Esophagus squamous epithelium (tissue), 4 donors: ENCODE data around the gene IER5L.

Source experiments
- POLR2A ChIP-seq, 4 donors: fragments of 450-650 bp; IDR thresholded peaks; one replicate each; pipeline ENCODE4 v1.6.1; 2017; ENCODE audit warnings: antibody characterized with exemption in 4 of 4, mild to moderate bottlenecking in 4 of 4, moderate library complexity in 3 of 4
- TF ChIP-seq, protein P1 (sequence below), 6 experiments: fragments of 450-650 bp in 4 of 6; fragments of 200-600 bp in 2 of 6; sonication (generic) in 2 of 6; IDR thresholded peaks; one replicate each; pipeline ENCODE4 v1.5.1; 2016 to 2019; ENCODE audit warnings: antibody characterized with exemption in 6 of 6, mild to moderate bottlenecking in 4 of 6, moderate library complexity in 4 of 6

DNA sequence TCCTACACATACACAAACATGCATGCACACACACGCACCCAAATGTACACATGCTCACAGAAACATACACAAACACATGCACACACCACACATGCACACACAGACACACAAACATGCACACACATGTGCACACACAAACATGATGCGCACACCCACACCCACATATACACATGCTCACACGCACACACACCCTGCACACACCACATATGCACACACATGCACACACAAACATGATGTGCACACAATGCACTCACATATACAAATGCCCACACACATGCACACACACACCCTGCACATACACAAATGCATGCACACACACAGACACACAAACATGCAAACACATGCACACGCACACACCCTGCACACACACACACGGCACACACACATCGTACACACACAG lies 7.3 kb upstream of the IER5L start:
- TF ChIP-seq, protein P1, sequence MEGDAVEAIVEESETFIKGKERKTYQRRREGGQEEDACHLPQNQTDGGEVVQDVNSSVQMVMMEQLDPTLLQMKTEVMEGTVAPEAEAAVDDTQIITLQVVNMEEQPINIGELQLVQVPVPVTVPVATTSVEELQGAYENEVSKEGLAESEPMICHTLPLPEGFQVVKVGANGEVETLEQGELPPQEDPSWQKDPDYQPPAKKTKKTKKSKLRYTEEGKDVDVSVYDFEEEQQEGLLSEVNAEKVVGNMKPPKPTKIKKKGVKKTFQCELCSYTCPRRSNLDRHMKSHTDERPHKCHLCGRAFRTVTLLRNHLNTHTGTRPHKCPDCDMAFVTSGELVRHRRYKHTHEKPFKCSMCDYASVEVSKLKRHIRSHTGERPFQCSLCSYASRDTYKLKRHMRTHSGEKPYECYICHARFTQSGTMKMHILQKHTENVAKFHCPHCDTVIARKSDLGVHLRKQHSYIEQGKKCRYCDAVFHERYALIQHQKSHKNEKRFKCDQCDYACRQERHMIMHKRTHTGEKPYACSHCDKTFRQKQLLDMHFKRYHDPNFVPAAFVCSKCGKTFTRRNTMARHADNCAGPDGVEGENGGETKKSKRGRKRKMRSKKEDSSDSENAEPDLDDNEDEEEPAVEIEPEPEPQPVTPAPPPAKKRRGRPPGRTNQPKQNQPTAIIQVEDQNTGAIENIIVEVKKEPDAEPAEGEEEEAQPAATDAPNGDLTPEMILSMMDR (IDR thresholded peaks at IDR 0.05): no peak
- TF ChIP-seq POLR2A (IDR thresholded peaks at IDR 0.05): no peak
